ENCODE data around the gene TENM4.
"Not testable (repeated sequence)": the region's sequence is repeated elsewhere in the genome, so short reads cannot be mapped to it uniquely, and the experiment has no call there.

TENM4 gene

GRCh38 chr11:78995171-78995570, 445.7 kb downstream of the TENM4 start:
- no peak for DNase-seq

- no peak for DNase-seq
Measured at GRCh38 chr11:78993802-78994430, 446.9 kb downstream of the TENM4 start.

- no peak for DNase-seq
Measured at GRCh38 chr11:78991681-78992080, 449.1 kb downstream of the TENM4 start.

- no peak for DNase-seq
Measured at GRCh38 chr11:78990261-78990660, 450.6 kb downstream of the TENM4 start.

- no peak for DNase-seq
Measured at GRCh38 chr11:78987748-78988147, 453.1 kb downstream of the TENM4 start.

- DNase-seq = no peak
Measured at GRCh38 chr11:78986305-78986704, 454.5 kb downstream of the TENM4 start.

- no peak for DNase-seq
Measured at GRCh38 chr11:78985663-78986062, 455.2 kb downstream of the TENM4 start.

GRCh38 chr11:78982473-78982872, 458.4 kb downstream of the TENM4 start:
- no peak for DNase-seq

GRCh38 chr11:78981153-78981552, 459.7 kb downstream of the TENM4 start:
- DNase-seq = no peak

- DNase-seq = no peak
Measured at GRCh38 chr11:78978831-78979230, 462.0 kb downstream of the TENM4 start.

GRCh38 chr11:78977848-78978247, 463.0 kb downstream of the TENM4 start:
- DNase-seq = not testable (repeated sequence)

- DNase-seq = no peak
Measured at GRCh38 chr11:78977009-78977408, 463.8 kb downstream of the TENM4 start.

- DNase-seq = no peak
Measured at GRCh38 chr11:78975081-78975480, 465.7 kb downstream of the TENM4 start.

- no peak for DNase-seq
Measured at GRCh38 chr11:78973876-78974275, 467.0 kb downstream of the TENM4 start.

- DNase-seq = no peak
Measured at GRCh38 chr11:78972590-78972989, 468.2 kb downstream of the TENM4 start.

- DNase-seq = no peak
Measured at GRCh38 chr11:78972177-78972576, 468.7 kb downstream of the TENM4 start.

GRCh38 chr11:78967811-78968210, 473.0 kb downstream of the TENM4 start:
- DNase-seq = no peak

- DNase-seq = no peak
Measured at GRCh38 chr11:78965432-78965831, 475.4 kb downstream of the TENM4 start.

GRCh38 chr11:78961937-78962701, 478.7 kb downstream of the TENM4 start:
- no peak for DNase-seq

- no peak for DNase-seq
Measured at GRCh38 chr11:78961247-78961646, 479.6 kb downstream of the TENM4 start.

- DNase-seq = no peak
Measured at GRCh38 chr11:78958444-78958843, 482.4 kb downstream of the TENM4 start.

GRCh38 chr11:78957476-78958245, 483.2 kb downstream of the TENM4 start:
- DNase-seq = no peak

GRCh38 chr11:78954696-78955095, 486.1 kb downstream of the TENM4 start:
- no peak for DNase-seq

- DNase-seq = no peak
Measured at GRCh38 chr11:78954261-78954660, 486.6 kb downstream of the TENM4 start.

Data from KG1 (cell line).